GM23248 (cell line): Measurements from ENCODE around the gene NAPEPLD.

Source experiments
- EZH2 ChIP-seq: fragments of 200-600 bp; sonication (generic); IDR thresholded peaks from 2 replicates; pipeline ENCODE4 v1.6.1; 2018; ENCODE audit warnings: antibody characterized with exemption, mild to moderate bottlenecking; ENCODE audit not compliant: insufficient read depth, poor library complexity, severe bottlenecking
- EZH2phosphoT487 ChIP-seq: fragments of 200-600 bp; sonication (generic); IDR thresholded peaks from 2 replicates; pipeline ENCODE4 v1.6.1; 2018; ENCODE audit warnings: antibody characterized with exemption, moderate library complexity, mild to moderate bottlenecking, low read depth; ENCODE audit not compliant: insufficient read depth

DNA sequence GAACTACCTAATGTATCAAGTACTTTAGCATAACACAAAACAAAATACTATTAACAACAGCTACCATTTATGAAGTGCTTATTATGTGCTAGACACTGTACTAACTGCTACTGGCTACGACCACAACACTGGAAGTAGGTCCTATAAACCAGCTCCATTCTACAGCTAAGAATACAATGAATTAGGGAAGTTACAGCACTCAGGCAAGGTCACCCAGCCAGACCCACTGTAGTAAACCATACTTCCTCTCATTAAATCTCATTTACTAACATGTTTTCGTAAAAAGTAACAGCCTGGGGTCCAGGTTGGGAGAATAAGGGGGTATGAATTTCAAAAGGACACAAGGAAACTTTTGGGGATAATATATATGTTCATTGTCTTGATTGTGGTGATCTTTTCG, 25.4 kb downstream of the NAPEPLD start:
- TF ChIP-seq EZH2phosphoT487 (no peak), EZH2 (no peak)
